Motor neuron (in vitro differentiated cells): ENCODE results near the gene KDM7A. TPM values are rescaled to one million over a fixed set of nuclear protein-coding genes. Genes with fewer than 3 reads are reported as not detected.
A peak's percentile ranks its signal among the peaks of the same experiment; 100 is the strongest.

Source experiments
- ATAC-seq, 8 experiments: fragments of 200-7000 bp; cut with Tn5 transposase; replicated peaks in 6 of 8; 2 replicates each; pipeline ENCODE4 v1.8.0; 2021; ENCODE audit warnings: mild to moderate bottlenecking in 8 of 8, moderate library complexity in 8 of 8
- H3K27ac ChIP-seq, 2 donors: fragments of 250-450 bp; sonication (Bioruptor Pico); 2 replicates each; pipeline ENCODE4 v1.9.0; 2021; ENCODE audit warnings: antibody characterized with exemption in 2 of 2, mild to moderate bottlenecking in 2 of 2, moderate library complexity in 1 of 2
- H3K4me1 ChIP-seq, 2 donors: fragments of 250-450 bp; sonication (Bioruptor Pico); replicated peaks in 1 of 2; 2 replicates each; pipeline ENCODE4 v1.6.1; 2021; ENCODE audit warnings: antibody characterized with exemption in 2 of 2, mild to moderate bottlenecking in 2 of 2, moderate library complexity in 1 of 2
- H3K4me3 ChIP-seq, 5 donors: fragments of 250-450 bp; sonication (Bioruptor Pico); 2 replicates each; pipeline ENCODE4 v1.9.0; 2021; ENCODE audit warnings: antibody characterized with exemption in 5 of 5, mild to moderate bottlenecking in 5 of 5, moderate library complexity in 4 of 5
- WGBS, 10 experiments: fragments of 450-650 bp; shearing (Covaris generic); methylation state at CpG; one replicate each; pipeline ENCODE4 v1.0.0; 2022; 5-methylcytosine and 5-hydroxymethylcytosine counted together
- in situ Hi-C, 9 experiments: fragments of 400-800 bp; cut with MboI; loops; one replicate each; pipeline ENCODE4 v1.15.0; 2021; ENCODE audit warnings: low sequenced_read_pairs in 9 of 9, low pct_unique_long_range_greater_than_20kb in 2 of 9; ENCODE audit not compliant: unreplicated experiment in 9 of 9
- total RNA-seq, 8 experiments: library from RNA; unstranded; fragments of 300-600 nt; gene quantifications; 2 replicates each; pipeline versions ENCODE4 v1.2.3 to v1.2.4, GENCODE V29; 2022

KDM7A gene
- total RNA-seq, 8 experiments from 2014 or later, result 8.6 to 15.5 (median 9.8) TPM

GRCh38 chr7:140161047-140161446 lies 15.7 kb downstream of the KDM7A start:
- 50 to 100% (median 92%) methylated on average over 1 of the region's 1 CpG; no CpG with 5 or more reads in 1 of the 10 experiments for WGBS, 10 experiments
- H3K27ac ChIP-seq, result no peak overlapping the region
- in situ Hi-C loops, result no loop called here
- H3K4me3 ChIP-seq, result no peak overlapping the region
- peaks cover 5 to 7% of the 10 kb centered on the region in 2 donors for H3K4me1 ChIP-seq
- ATAC-seq, result no peak

- ATAC-seq, result no peak
- in situ Hi-C loops, result no loop called here
Measured at GRCh38 chr7:140160308-140160707, 16.5 kb downstream of the KDM7A start.

GRCh38 chr7:140159497-140159896 lies 17.3 kb downstream of the KDM7A start:
- Histone ChIP-seq H3K4me1 (no peaks in the 10 kb centered on the region), H3K4me3 (no peak overlapping the region), H3K27ac (no peak overlapping the region)
- in situ Hi-C loops, result no loop called here
- WGBS, 10 experiments, result 43 to 100% (median 83%) methylated on average over 1 to 3 of the region's 3 CpGs; no CpG with 5 or more reads in 3 of the 10 experiments
- ATAC-seq, result peak in 1 of 8 experiments; percentile 21

More at GRCh38 chr7:140160308-140160707, 16.5 kb downstream of the KDM7A start:
- 0 to 88% (median 50%) methylated on average over 1 to 2 of the region's 2 CpGs for WGBS, 10 experiments
- Histone ChIP-seq H3K27ac (no peak overlapping the region), H3K4me3 (no peak overlapping the region), H3K4me1 (peaks cover 0 to 1% of the 10 kb centered on the region in 2 donors)

GRCh38 chr7:140156460-140157080 lies 20.2 kb downstream of the KDM7A start:
- Histone ChIP-seq H3K4me1 (no peaks in the 10 kb centered on the region), H3K27ac (no peak overlapping the region), H3K4me3 (no peak overlapping the region)
- in situ Hi-C loops, result no loop called here
- peak in 3 of 8 experiments; percentile 98 to 100 (median 100) for ATAC-seq
- WGBS, 10 experiments, result 0 to 88% (median 85%) methylated on average over 1 to 2 of the region's 2 CpGs; no CpG with 5 or more reads in 7 of the 10 experiments

- no peaks in the 10 kb centered on the region for H3K4me1 ChIP-seq
- no peak overlapping the region for H3K4me3 ChIP-seq
- 50 to 100% (median 88%) methylated on average over 1 to 4 of the region's 4 CpGs for WGBS, 10 experiments
- in situ Hi-C loops, result no loop called here
- H3K27ac ChIP-seq, result no peak overlapping the region
- ATAC-seq, result no peak
Measured at GRCh38 chr7:140155428-140155827, 21.4 kb downstream of the KDM7A start.

GRCh38 chr7:140153666-140154161 lies 23.1 kb downstream of the KDM7A start:
- ATAC-seq, result no peak
- in situ Hi-C loops, result no loop called here
- H3K4me3 ChIP-seq, result no peak overlapping the region
- WGBS, 10 experiments, result 82 to 100% (median 95%) methylated on average over 1 to 7 of the region's 7 CpGs
- H3K4me1 ChIP-seq, result no peaks in the 10 kb centered on the region
- no peak overlapping the region for H3K27ac ChIP-seq

GRCh38 chr7:140146574-140146973 lies 30.2 kb downstream of the KDM7A start:
- Histone ChIP-seq H3K4me3 (no peak overlapping the region), H3K27ac (no peak overlapping the region), H3K4me1 (peaks cover 0 to 5% of the 10 kb centered on the region in 2 donors)
- in situ Hi-C loops, result no loop called here
- ATAC-seq, result no peak
- WGBS, 10 experiments, result 19 to 87% (median 47%) methylated on average over 1 to 4 of the region's 4 CpGs; no CpG with 5 or more reads in 1 of the 10 experiments

GRCh38 chr7:140145709-140146108 lies 31.1 kb downstream of the KDM7A start:
- no peak overlapping the region for H3K4me3 ChIP-seq
- in situ Hi-C loops, result no loop called here

GRCh38 chr7:140144821-140145220 lies 32.0 kb downstream of the KDM7A start:
- H3K4me1 ChIP-seq, result peaks cover 0 to 5% of the 10 kb centered on the region in 2 donors
- in situ Hi-C loops, result no loop called here
- no peak overlapping the region for H3K27ac ChIP-seq
- WGBS, 10 experiments, result 83 to 100% (median 96%) methylated on average over 1 to 2 of the region's 2 CpGs; no CpG with 5 or more reads in 6 of the 10 experiments
- no peak for ATAC-seq
- no peak overlapping the region for H3K4me3 ChIP-seq

More at GRCh38 chr7:140145709-140146108, 31.1 kb downstream of the KDM7A start:
- ATAC-seq, result no peak
- no peak overlapping the region for H3K27ac ChIP-seq
- peaks cover 0 to 5% of the 10 kb centered on the region in 2 donors for H3K4me1 ChIP-seq

GRCh38 chr7:140143997-140144396 lies 32.8 kb downstream of the KDM7A start:
- in situ Hi-C loops, result no loop called here
- no peak for ATAC-seq
- H3K4me3 ChIP-seq, result no peak overlapping the region
- peaks cover 0 to 5% of the 10 kb centered on the region in 2 donors for H3K4me1 ChIP-seq
- no peak overlapping the region for H3K27ac ChIP-seq
- WGBS, 10 experiments, result 22 to 100% (median 92%) methylated on average over 2 to 3 of the region's 3 CpGs

- Histone ChIP-seq H3K4me3 (no peak overlapping the region), H3K4me1 (no peaks in the 10 kb centered on the region), H3K27ac (no peak overlapping the region)
- in situ Hi-C loops, result no loop called here
- ATAC-seq, result no peak
Measured at GRCh38 chr7:140142031-140142430, 34.8 kb downstream of the KDM7A start.

- Histone ChIP-seq H3K4me3 (no peak overlapping the region), H3K27ac (no peak overlapping the region), H3K4me1 (no peaks in the 10 kb centered on the region)
- no peak for ATAC-seq
- in situ Hi-C loops, result no loop called here
- 44 to 100% (median 93%) methylated on average over 1 to 3 of the region's 3 CpGs; no CpG with 5 or more reads in 1 of the 10 experiments for WGBS, 10 experiments
Measured at GRCh38 chr7:140141256-140141655, 35.5 kb downstream of the KDM7A start.

- no peak overlapping the region for H3K27ac ChIP-seq
- no peak for ATAC-seq
- peaks cover 0 to 12% of the 10 kb centered on the region in 2 donors for H3K4me1 ChIP-seq
- WGBS, 10 experiments, result 50 to 94% (median 79%) methylated on average over 1 to 2 of the region's 2 CpGs; no CpG with 5 or more reads in 1 of the 10 experiments
- in situ Hi-C loops, result no loop called here
- H3K4me3 ChIP-seq, result no peak overlapping the region
Measured at GRCh38 chr7:140137078-140137477, 39.7 kb downstream of the KDM7A start.

- no peak overlapping the region for H3K4me3 ChIP-seq
- ATAC-seq, result no peak
- H3K27ac ChIP-seq, result no peak overlapping the region
- peaks cover 0 to 13% of the 10 kb centered on the region in 2 donors for H3K4me1 ChIP-seq
- in situ Hi-C loops, result no loop called here
Measured at GRCh38 chr7:140136073-140136472, 40.7 kb downstream of the KDM7A start.
